Kidney (tissue), 14 donors: ENCODE results near the gene SYS1. TPM values are rescaled to one million over a fixed set of nuclear protein-coding genes. Genes with fewer than 3 reads are reported as not detected.
A peak's percentile ranks its signal among the peaks of the same experiment; 100 is the strongest.

Source experiments
- DNase-seq, 5 donors: peaks; one replicate each; pipeline ENCODE4 v3.0.0-alpha.2; 2013 to 2020
- FAIRE-seq: peaks from 2 replicates; lab custom pipeline; 2012; peaks lifted over from hg19 to GRCh38; lab: Jason Lieb, UNC
- H3K27ac ChIP-seq, 2 donors: one replicate each; pipeline ENCODE4 v1.7.0; 2013; ENCODE audit warnings: low read depth in 2 of 2, low read length in 2 of 2, inconsistent platforms in 1 of 2
- H3K27me3 ChIP-seq: one replicate; pipeline ENCODE4 v1.7.1; 2013; ENCODE audit warnings: low read length, inconsistent platforms; ENCODE audit not compliant: control insufficient read depth, insufficient read depth
- H3K36me3 ChIP-seq, 3 donors: one replicate each; pipeline versions ENCODE4 v1.7.0 to v1.7.1; 2013; ENCODE audit warnings: low read length in 3 of 3, control low read depth in 1 of 3, inconsistent platforms in 1 of 3; ENCODE audit not compliant: insufficient read depth in 3 of 3, control insufficient read depth in 2 of 3
- H3K4me1 ChIP-seq, 3 donors: one replicate each; pipeline versions ENCODE4 v1.7.0 to v1.7.1; 2013; ENCODE audit warnings: low read length in 3 of 3, inconsistent platforms in 1 of 3, low read depth in 1 of 3; ENCODE audit not compliant: control insufficient read depth in 2 of 3, insufficient read depth in 2 of 3
- H3K4me3 ChIP-seq, 3 donors: one replicate each; pipeline versions ENCODE4 v1.7.0 to v1.8.1; 2013; ENCODE audit warnings: low read length in 3 of 3, control low read depth in 1 of 3, inconsistent platforms in 1 of 3
- H3K9ac ChIP-seq, 3 donors: one replicate each; pipeline versions ENCODE4 v1.7.0 to v1.7.1; 2013; ENCODE audit warnings: low read length in 3 of 3, control low read depth in 1 of 3, inconsistent platforms in 1 of 3
- H3K9me3 ChIP-seq, 3 donors: one replicate each; pipeline versions ENCODE4 v1.7.0 to v1.7.1; 2013; ENCODE audit warnings: low read length in 3 of 3, control low read depth in 1 of 3, inconsistent platforms in 1 of 3; ENCODE audit not compliant: control insufficient read depth in 2 of 3, insufficient read depth in 1 of 3
- intact Hi-C: fragments of 100-400 bp; cut with DNase I; formaldehyde crosslinking; loops from one replicate; pipeline ENCODE4 v1.11.1; 2022
- polyA plus RNA-seq: library from polyadenylated mRNA; stranded (reverse); fragments of 350-450 nt; fragmentation: Illumina TruSeq; extraction: RNeasy Lipid Tissue Mini Kit (QIAGEN cat#74804); gene quantifications from one replicate; pipeline ENCODE4 v1.2.3, GENCODE V29; 2014; ENCODE audit warnings: low read depth, low replicate concordance; ENCODE audit not compliant: insufficient read depth
- total RNA-seq: library from RNA; stranded (reverse); fragmentation: NEBNext Ultra II Directional; extraction: Animal tissue kit (Norgen Biotek cat#: 25700); gene quantifications from one replicate; pipeline ENCODE4 v1.2.1, GENCODE V29; 2021
- TF ChIP-seq, protein P1 (sequence below): IDR thresholded peaks from 3 replicates; pipeline ENCODE4 v1.5.1; 2012; ENCODE audit warnings: mild to moderate bottlenecking, moderate library complexity, borderline replicate concordance; ENCODE audit not compliant: insufficient read depth; ENCODE audit errors: extremely low read depth
- donor health status: control.
- donor health status: control.
- donor health status: control.
- donor health status: control.
- donor health status: control.
- donor health status: DM: yes; HTN: yes; CAD: no.
- donor health status: Normal renal cell carcinoma (clear cell type).

The SYS1 gene
- total and polyA plus RNA-seq, 2 donors from 2014 or later = 38.7 to 39.8 TPM

GRCh38 chr20:45405571-45406259 lies 42.8 kb downstream of the SYS1 start:
- FAIRE-seq (no peak), DNase-seq (peak; percentile 24 to 78 (median 49))
- H3K4me1 ChIP-seq = peaks cover 0 to 6% (median 0%) of the 10 kb centered on the region in 3 donors
- peaks cover 0 to 2% (median 0%) of the 10 kb centered on the region in 3 donors for H3K36me3 ChIP-seq
- H3K27me3 ChIP-seq = no peaks in the 10 kb centered on the region
- intact Hi-C loops = no loop called here
- H3K9me3 ChIP-seq = no peaks in the 10 kb centered on the region
- H3K9ac ChIP-seq = peak overlapping the region in 2 of 3 donors; percentile 45 to 67
- H3K4me3 ChIP-seq = peak overlapping the region; percentile 12 to 77 (median 55)
- peak overlapping the region; percentile 63 to 83 for H3K27ac ChIP-seq
- TF ChIP-seq, protein P1, sequence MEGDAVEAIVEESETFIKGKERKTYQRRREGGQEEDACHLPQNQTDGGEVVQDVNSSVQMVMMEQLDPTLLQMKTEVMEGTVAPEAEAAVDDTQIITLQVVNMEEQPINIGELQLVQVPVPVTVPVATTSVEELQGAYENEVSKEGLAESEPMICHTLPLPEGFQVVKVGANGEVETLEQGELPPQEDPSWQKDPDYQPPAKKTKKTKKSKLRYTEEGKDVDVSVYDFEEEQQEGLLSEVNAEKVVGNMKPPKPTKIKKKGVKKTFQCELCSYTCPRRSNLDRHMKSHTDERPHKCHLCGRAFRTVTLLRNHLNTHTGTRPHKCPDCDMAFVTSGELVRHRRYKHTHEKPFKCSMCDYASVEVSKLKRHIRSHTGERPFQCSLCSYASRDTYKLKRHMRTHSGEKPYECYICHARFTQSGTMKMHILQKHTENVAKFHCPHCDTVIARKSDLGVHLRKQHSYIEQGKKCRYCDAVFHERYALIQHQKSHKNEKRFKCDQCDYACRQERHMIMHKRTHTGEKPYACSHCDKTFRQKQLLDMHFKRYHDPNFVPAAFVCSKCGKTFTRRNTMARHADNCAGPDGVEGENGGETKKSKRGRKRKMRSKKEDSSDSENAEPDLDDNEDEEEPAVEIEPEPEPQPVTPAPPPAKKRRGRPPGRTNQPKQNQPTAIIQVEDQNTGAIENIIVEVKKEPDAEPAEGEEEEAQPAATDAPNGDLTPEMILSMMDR = no peak

DNA sequence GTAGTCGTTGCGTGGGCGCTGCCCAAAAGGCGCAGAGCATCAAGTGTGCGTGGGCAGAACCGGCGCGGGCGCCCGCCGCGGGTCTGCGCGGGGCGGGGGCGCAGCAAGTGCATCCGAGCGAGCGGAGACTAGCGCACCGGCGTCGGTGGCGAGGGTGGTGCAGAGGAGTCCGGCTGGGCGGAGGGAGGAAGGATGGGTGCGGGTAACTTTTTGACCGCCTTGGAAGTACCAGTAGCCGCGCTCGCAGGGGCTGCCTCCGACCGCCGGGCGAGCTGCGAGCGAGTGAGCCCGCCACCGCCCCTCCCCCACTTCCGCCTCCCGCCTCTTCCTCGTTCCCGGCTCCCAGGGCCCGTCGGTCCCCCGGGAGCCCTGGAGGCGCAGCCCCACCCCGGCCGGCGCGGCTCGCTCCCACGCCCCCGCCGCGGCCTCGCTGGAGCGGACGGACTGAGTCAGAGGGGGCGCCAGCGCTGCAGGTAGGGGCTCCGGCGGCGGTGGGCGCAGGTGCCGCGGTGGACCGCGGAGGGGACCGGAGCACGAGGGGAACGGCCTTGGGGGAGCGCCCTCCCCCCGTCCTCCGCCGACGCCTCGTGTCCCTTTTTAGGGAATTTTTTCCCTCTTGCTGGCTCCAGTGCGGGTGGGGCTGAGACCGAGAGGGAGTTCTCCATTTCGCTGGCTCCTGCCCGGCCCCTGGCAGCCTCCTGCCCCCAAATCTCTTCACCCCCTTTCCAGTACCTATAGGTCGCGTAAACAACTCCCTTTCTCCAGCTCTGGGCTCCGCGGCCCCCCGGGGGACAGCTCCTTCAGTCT lies 43.5 kb downstream of the SYS1 start:
- Histone ChIP-seq H3K27ac (peak overlapping the region; percentile 82 to 83), H3K27me3 (no peaks in the 10 kb centered on the region), H3K4me3 (peak overlapping the region in 2 of 3 donors; percentile 77 to 78), H3K9ac (peak overlapping the region in 2 of 3 donors; percentile 79 to 89), H3K9me3 (no peaks in the 10 kb centered on the region), H3K36me3 (peaks cover 0 to 6% (median 0%) of the 10 kb centered on the region in 3 donors), H3K4me1 (peaks cover 0 to 9% (median 0%) of the 10 kb centered on the region in 3 donors)
- DNase-seq (peak in 4 of 5 donors; percentile 47 to 88 (median 73)), FAIRE-seq (no peak)
- TF ChIP-seq, protein P1 = no peak
- intact Hi-C loops = no loop called here

GRCh38 chr20:45407067-45407745 lies 44.2 kb downstream of the SYS1 start:
- H3K9me3 ChIP-seq = no peaks in the 10 kb centered on the region
- peaks cover 0 to 9% (median 0%) of the 10 kb centered on the region in 3 donors for H3K4me1 ChIP-seq
- H3K27me3 ChIP-seq = no peaks in the 10 kb centered on the region
- peak overlapping the region in 2 of 3 donors; percentile 79 to 89 for H3K9ac ChIP-seq
- intact Hi-C loops = no loop called here
- FAIRE-seq = no peak
- peak overlapping the region; percentile 82 to 83 for H3K27ac ChIP-seq
- peak in 4 of 5 donors; percentile 36 to 70 (median 50) for DNase-seq
- TF ChIP-seq, protein P1 = no peak
- H3K4me3 ChIP-seq = peak overlapping the region in 2 of 3 donors; percentile 77 to 78
- peaks cover 0 to 6% (median 0%) of the 10 kb centered on the region in 3 donors for H3K36me3 ChIP-seq
